Esophagus muscularis mucosa (tissue), 3 donors: Measurements from ENCODE around the gene MYB.

Source experiments
- CTCF ChIP-seq, 3 experiments: fragments of 200-600 bp in 2 of 3; fragments of 450-650 bp in 1 of 3; sonication (generic) in 2 of 3; IDR thresholded peaks; one replicate each; pipeline ENCODE4 v1.5.1; 2017 to 2019; ENCODE audit warnings: antibody characterized with exemption in 3 of 3, mild to moderate bottlenecking in 2 of 3, moderate library complexity in 1 of 3
- POLR2A ChIP-seq: fragments of 450-650 bp; IDR thresholded peaks from one replicate; pipeline ENCODE4 v1.6.1; 2017; ENCODE audit warnings: antibody characterized with exemption, moderate library complexity, mild to moderate bottlenecking, low read depth
- POLR2AphosphoS5 ChIP-seq, 2 donors: sonication (generic); formaldehyde crosslinking; IDR thresholded peaks; one replicate each; pipeline ENCODE4 v1.6.1; 2017; ENCODE audit warnings: antibody characterized with exemption in 2 of 2

DNA sequence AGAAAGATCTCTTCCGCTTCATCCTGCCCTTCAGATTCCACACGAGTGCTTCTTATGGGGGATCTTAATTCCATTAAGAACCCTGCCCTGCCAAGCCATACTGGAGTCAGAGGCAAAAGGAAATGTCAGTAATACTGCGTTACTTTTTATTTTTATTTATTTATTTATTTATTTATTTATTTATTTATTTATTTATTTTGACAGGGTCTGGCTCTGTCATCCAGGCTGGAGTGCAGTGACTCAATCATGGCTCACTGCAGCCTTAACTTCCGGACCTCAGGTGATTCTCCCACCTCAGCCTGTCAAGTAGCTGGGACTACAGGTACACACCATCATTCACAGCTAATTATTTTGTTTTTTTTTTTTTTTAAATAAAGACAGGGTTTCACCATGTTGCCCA lies 79.5 kb downstream of the MYB start:
- TF ChIP-seq POLR2AphosphoS5 (IDR thresholded peaks at IDR 0.05) (no peak), CTCF (IDR thresholded peaks at IDR 0.05) (no peak), POLR2A (no peak)
